HL-60 (cell line): ENCODE results near the gene CCDC24.

Experiments
- DNase-seq, 2 experiments: peaks; one replicate each; pipeline ENCODE4 v3.0.0-alpha.2; 2010 to 2020; ENCODE audit warnings: low read depth in 1 of 2, low spot score in 1 of 2
- H3K27ac ChIP-seq: fragments of 250-450 bp; sonication (Bioruptor Pico); replicated peaks from 2 replicates; pipeline ENCODE4 v1.5.1; 2020; ENCODE audit warnings: mild to moderate bottlenecking, moderate library complexity
- H3K27me3 ChIP-seq: fragments of 250-450 bp; sonication (Bioruptor Pico); 2 replicates; pipeline ENCODE4 v1.5.1; 2021; ENCODE audit warnings: mild to moderate bottlenecking, moderate library complexity; ENCODE audit not compliant: insufficient read depth, poor library complexity, severe bottlenecking
- H3K4me3 ChIP-seq: replicated peaks from 2 replicates; pipeline ENCODE4 v1.5.1; 2011; ENCODE audit warnings: mild to moderate bottlenecking, control low read depth, low read length; ENCODE audit not compliant: insufficient read depth
- GABPA ChIP-seq: IDR thresholded peaks from 2 replicates; pipeline ENCODE4 v1.6.1; 2012; ENCODE audit warnings: low read depth
- POLR2AphosphoS5 ChIP-seq: IDR thresholded peaks from 2 replicates; pipeline ENCODE4 v1.6.1; 2012; ENCODE audit warnings: low read depth
- SPI1 ChIP-seq: IDR thresholded peaks from 2 replicates; pipeline ENCODE4 v1.6.1; 2012; ENCODE audit warnings: low read depth, mild to moderate bottlenecking, borderline replicate concordance
- long read RNA-seq: library from polyadenylated mRNA; unstranded; transcript quantifications from one replicate; pipeline ENCODE4 v2.0.0, GENCODE V29; 2020
- TF ChIP-seq, protein P1 (sequence below): IDR thresholded peaks from 2 replicates; pipeline ENCODE4 v1.6.1; 2012; ENCODE audit warnings: low read depth; ENCODE audit not compliant: insufficient replicate concordance
- TF ChIP-seq, protein P2 (sequence below): IDR thresholded peaks from one replicate; pipeline ENCODE4 v1.5.1; 2011; ENCODE audit warnings: low read length, control low read depth, inconsistent platforms; ENCODE audit not compliant: insufficient read depth

The CCDC24 gene
- long read RNA-seq: 0 reads

DNA sequence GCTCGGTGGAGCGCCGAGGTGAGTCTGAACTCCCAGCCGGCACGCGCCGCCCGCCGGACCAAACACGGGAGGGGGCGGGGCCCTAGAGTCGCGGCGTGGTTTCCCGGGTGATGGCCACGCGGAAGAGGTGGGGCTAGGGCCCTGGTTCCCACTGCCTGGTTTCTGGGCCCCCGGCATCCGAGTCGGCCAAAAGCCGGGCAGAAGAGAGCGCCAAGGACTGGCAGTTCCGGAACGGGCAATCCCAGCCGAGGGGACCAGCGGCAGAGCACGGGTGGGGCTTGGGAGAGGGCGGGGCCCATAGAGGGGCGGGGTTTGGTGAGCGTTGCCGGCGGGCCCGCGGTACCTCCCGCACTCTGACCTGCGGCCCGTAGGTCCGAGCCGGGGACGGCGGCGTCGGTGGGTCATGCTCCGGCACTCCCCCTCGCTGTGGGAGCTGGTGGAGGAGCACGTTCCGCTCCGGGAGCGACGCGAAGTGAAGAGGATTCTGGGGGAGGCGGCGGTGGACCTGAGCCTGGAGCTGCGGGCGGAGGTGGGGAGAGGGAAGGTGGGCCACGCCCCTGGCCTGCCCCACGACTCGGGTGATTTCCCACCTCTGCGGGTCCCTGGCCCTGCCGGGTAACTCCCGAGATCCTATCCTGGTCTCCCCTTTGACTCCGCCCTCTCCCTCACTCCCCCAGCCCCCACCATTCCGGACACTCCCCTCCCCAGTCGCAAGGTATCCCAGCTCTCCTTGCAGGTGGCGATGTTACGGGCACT lies at the start of gene CCDC24:
Gene CCDC24, plus strand, starts transcription at position 124 of the 756 bp plus-strand sequence. Its CDS starts 280 bp downstream, at position 404.
- peak within 1 kb of the TSS; percentile 37 for H3K27ac ChIP-seq
- TF ChIP-seq POLR2AphosphoS5 (no peak), GABPA (peak; percentile 63)
- TF ChIP-seq, protein P1, sequence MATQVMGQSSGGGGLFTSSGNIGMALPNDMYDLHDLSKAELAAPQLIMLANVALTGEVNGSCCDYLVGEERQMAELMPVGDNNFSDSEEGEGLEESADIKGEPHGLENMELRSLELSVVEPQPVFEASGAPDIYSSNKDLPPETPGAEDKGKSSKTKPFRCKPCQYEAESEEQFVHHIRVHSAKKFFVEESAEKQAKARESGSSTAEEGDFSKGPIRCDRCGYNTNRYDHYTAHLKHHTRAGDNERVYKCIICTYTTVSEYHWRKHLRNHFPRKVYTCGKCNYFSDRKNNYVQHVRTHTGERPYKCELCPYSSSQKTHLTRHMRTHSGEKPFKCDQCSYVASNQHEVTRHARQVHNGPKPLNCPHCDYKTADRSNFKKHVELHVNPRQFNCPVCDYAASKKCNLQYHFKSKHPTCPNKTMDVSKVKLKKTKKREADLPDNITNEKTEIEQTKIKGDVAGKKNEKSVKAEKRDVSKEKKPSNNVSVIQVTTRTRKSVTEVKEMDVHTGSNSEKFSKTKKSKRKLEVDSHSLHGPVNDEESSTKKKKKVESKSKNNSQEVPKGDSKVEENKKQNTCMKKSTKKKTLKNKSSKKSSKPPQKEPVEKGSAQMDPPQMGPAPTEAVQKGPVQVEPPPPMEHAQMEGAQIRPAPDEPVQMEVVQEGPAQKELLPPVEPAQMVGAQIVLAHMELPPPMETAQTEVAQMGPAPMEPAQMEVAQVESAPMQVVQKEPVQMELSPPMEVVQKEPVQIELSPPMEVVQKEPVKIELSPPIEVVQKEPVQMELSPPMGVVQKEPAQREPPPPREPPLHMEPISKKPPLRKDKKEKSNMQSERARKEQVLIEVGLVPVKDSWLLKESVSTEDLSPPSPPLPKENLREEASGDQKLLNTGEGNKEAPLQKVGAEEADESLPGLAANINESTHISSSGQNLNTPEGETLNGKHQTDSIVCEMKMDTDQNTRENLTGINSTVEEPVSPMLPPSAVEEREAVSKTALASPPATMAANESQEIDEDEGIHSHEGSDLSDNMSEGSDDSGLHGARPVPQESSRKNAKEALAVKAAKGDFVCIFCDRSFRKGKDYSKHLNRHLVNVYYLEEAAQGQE: no peak
- TF ChIP-seq, protein P2, sequence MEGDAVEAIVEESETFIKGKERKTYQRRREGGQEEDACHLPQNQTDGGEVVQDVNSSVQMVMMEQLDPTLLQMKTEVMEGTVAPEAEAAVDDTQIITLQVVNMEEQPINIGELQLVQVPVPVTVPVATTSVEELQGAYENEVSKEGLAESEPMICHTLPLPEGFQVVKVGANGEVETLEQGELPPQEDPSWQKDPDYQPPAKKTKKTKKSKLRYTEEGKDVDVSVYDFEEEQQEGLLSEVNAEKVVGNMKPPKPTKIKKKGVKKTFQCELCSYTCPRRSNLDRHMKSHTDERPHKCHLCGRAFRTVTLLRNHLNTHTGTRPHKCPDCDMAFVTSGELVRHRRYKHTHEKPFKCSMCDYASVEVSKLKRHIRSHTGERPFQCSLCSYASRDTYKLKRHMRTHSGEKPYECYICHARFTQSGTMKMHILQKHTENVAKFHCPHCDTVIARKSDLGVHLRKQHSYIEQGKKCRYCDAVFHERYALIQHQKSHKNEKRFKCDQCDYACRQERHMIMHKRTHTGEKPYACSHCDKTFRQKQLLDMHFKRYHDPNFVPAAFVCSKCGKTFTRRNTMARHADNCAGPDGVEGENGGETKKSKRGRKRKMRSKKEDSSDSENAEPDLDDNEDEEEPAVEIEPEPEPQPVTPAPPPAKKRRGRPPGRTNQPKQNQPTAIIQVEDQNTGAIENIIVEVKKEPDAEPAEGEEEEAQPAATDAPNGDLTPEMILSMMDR: no peak
- no peaks in the 10 kb centered on the region for H3K27me3 ChIP-seq
- peak; percentile 74 for DNase-seq
- peak within 1 kb of the TSS; percentile 82 for H3K4me3 ChIP-seq

DNA sequence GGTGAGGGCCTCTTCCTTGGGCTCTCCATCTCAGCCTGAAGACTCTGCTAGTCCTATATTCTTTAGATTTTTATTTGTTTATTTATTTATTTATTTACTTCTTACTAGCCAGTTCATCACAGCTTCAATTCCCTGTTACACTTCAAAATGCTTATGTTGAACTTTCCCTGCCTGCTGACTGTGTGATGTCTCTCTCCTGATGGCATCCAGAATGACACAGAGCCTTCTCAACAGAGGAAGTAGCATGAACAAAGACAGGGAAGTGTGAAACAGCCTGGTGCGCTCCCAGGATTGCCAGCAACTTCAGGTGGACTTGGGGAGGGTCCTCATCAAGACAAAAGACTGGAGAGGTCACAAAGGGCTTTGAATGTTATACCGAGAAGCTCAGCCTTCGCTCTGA lies 49.0 kb upstream of the CCDC24 start:
- DNase-seq: no peak
- H3K27ac ChIP-seq: no peak overlapping the region
- H3K4me3 ChIP-seq: no peak overlapping the region
- H3K27me3 ChIP-seq: no peaks in the 10 kb centered on the region
- TF ChIP-seq SPI1 (peak; percentile 11; the same call in 1 of the 2 replicates), POLR2AphosphoS5 (no peak)
- TF ChIP-seq, protein P1: no peak

DNA sequence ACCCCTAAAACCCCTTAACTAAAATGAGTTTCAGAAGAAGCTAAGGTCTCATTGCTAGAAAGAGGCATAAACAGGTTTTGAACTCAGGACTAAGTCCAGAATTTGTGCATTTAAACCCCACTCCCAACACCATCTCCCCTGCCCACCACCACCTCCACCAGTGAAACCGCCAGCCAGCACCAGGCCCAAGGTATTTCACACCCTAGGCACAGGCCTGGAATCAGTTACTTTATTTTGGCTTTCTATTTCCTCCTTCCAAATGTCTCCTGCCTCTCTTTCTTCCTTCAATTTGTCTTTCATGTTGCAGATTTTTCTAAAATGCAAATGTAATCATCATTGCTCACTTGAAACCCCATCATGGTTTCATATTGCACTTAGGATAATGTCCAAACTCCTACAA lies 46.5 kb upstream of the CCDC24 start:
- Histone ChIP-seq H3K27me3 (no peaks in the 10 kb centered on the region), H3K4me3 (no peak overlapping the region; the same call in 1 of the 2 replicates), H3K27ac (no peak overlapping the region)
- DNase-seq: no peak
- no peak for TF ChIP-seq GABPA
- TF ChIP-seq, protein P1: no peak
- TF ChIP-seq, protein P2: no peak
- TF ChIP-seq SPI1: no peak
- TF ChIP-seq POLR2AphosphoS5: no peak
